ENCODE results near the gene UBE2L5.

UBE2L5 gene

GRCh38 chr13:30406779-30407416 is 15.4 kb upstream of the UBE2L5 start:
- DNase-seq, result no peak

- DNase-seq, result no peak
These were observed 13.8 kb upstream of the UBE2L5 start for GRCh38 chr13:30408319-30409101.

- no peak for DNase-seq
These were observed 12.2 kb upstream of the UBE2L5 start for GRCh38 chr13:30409886-30410704.

- no peak for DNase-seq
These were observed 11.6 kb upstream of the UBE2L5 start for GRCh38 chr13:30410705-30411125.

GRCh38 chr13:30412346-30412745 is 9.9 kb upstream of the UBE2L5 start:
- DNase-seq, result no peak

GRCh38 chr13:30413842-30414241 is 8.5 kb upstream of the UBE2L5 start:
- no peak for DNase-seq

- DNase-seq, result no peak
These were observed 6.8 kb upstream of the UBE2L5 start for GRCh38 chr13:30415430-30416030.

GRCh38 chr13:30416471-30416870 is 5.8 kb upstream of the UBE2L5 start:
- no peak for DNase-seq

GRCh38 chr13:30418075-30418716 is 4.1 kb upstream of the UBE2L5 start:
- peak; percentile 59 for DNase-seq

- DNase-seq, result no peak
These were observed 3.4 kb upstream of the UBE2L5 start for GRCh38 chr13:30418717-30419459.

- DNase-seq, result peak; percentile 33
These were observed 920 bp upstream of the UBE2L5 start for GRCh38 chr13:30421093-30422053.

GRCh38 chr13:30423891-30424290 is 1.6 kb downstream of the UBE2L5 start:
- no peak for DNase-seq

- no peak for DNase-seq
These were observed 6.9 kb downstream of the UBE2L5 start for GRCh38 chr13:30429235-30429634.

GRCh38 chr13:30429721-30430694 is 7.7 kb downstream of the UBE2L5 start:
- DNase-seq, result no peak

GRCh38 chr13:30431269-30431940 is 9.1 kb downstream of the UBE2L5 start:
- DNase-seq, result no peak

- no peak for DNase-seq
These were observed 13.7 kb downstream of the UBE2L5 start for GRCh38 chr13:30435911-30436451.

- DNase-seq, result no peak
These were observed 14.9 kb downstream of the UBE2L5 start for GRCh38 chr13:30437177-30437576.

GRCh38 chr13:30438286-30438685 is 16.0 kb downstream of the UBE2L5 start:
- DNase-seq, result no peak

Measured in NCI-H2227 treated with DMSO at 0.1 percent for 48 hours (cell line).